Measurements from ENCODE around the gene ATP2B2. TPM values are rescaled to one million over a fixed set of nuclear protein-coding genes. Genes with fewer than 3 reads are reported as not detected.
A peak's percentile ranks its signal among the peaks of the same experiment; 100 is the strongest.

ATP2B2 gene
- total RNA-seq, 4 donors from 2014 or later, result not detected

DNA sequence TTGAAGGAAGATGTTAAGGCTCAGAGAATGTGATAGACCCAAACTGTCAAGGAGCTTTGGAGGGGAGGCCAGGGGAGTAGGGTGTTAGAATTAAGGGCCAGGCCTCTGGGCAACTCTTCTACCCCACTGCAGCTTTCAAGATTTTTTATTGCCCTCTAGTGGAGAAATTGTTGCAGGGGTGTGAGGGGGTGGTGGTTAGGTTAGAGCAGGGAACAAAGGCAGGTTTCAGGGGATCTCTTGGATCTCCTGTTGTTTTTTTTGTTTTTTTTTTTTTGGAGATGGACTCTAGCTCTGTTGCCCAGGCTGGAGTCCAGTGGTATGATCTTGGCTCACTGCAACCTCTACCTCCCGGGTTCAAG is 183.1 kb downstream of the ATP2B2 start:
- Histone ChIP-seq H3K9me3 (no peaks in the 10 kb centered on the region), H3K4me1 (peaks cover 0 to 31% (median 15%) of the 10 kb centered on the region in 4 donors), H3K27ac (no peak overlapping the region), H3K36me3 (peaks cover 0 to 14% (median 1%) of the 10 kb centered on the region in 4 donors), H3K4me3 (no peak overlapping the region), H3K27me3 (peaks cover 9% of the 10 kb centered on the region)
- TF ChIP-seq POLR2AphosphoS5 (IDR thresholded peaks at IDR 0.05), result no peak
- TF ChIP-seq, protein P1, sequence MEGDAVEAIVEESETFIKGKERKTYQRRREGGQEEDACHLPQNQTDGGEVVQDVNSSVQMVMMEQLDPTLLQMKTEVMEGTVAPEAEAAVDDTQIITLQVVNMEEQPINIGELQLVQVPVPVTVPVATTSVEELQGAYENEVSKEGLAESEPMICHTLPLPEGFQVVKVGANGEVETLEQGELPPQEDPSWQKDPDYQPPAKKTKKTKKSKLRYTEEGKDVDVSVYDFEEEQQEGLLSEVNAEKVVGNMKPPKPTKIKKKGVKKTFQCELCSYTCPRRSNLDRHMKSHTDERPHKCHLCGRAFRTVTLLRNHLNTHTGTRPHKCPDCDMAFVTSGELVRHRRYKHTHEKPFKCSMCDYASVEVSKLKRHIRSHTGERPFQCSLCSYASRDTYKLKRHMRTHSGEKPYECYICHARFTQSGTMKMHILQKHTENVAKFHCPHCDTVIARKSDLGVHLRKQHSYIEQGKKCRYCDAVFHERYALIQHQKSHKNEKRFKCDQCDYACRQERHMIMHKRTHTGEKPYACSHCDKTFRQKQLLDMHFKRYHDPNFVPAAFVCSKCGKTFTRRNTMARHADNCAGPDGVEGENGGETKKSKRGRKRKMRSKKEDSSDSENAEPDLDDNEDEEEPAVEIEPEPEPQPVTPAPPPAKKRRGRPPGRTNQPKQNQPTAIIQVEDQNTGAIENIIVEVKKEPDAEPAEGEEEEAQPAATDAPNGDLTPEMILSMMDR (IDR thresholded peaks at IDR 0.05), result no peak
- TF ChIP-seq EP300 (IDR thresholded peaks at IDR 0.05; ENCODE audit: low read depth), result no peak
- TF ChIP-seq POLR2A (IDR thresholded peaks at IDR 0.05), result no peak
- 91% methylated on average over 1 of the region's 1 CpG; no CpG with 5 or more reads in 1 of the 2 donors for WGBS, 2 donors (ENCODE audit: low coverage in 1 of 2)
- no peak for DNase-seq
- in situ Hi-C loops (cut with MboI; ENCODE audit: low pct_ligation_motif_present in 1 of 4, low pct_unique_long_range_greater_than_20kb in 1 of 4, low sequenced_read_pairs in 3 of 4), result no loop called here
- intact Hi-C loops (cut with DNase I; ENCODE audit: low total_unique reads), result no loop called here

GRCh38 chr3:10321630-10322351 is 183.6 kb downstream of the ATP2B2 start:
- Histone ChIP-seq H3K4me3 (peak overlapping the region in 1 of 4 donors; percentile 91), H3K27me3 (peaks cover 5% of the 10 kb centered on the region), H3K27ac (peak overlapping the region in 3 of 4 donors; percentile 85 to 91 (median 90)), H3K36me3 (peaks cover 0 to 16% (median 2%) of the 10 kb centered on the region in 4 donors), H3K4me1 (peaks cover 0 to 32% (median 15%) of the 10 kb centered on the region in 4 donors), H3K9me3 (no peaks in the 10 kb centered on the region)
- 92 to 100% methylated on average over 3 to 8 of the region's 8 CpGs for WGBS, 2 donors (ENCODE audit: low coverage in 1 of 2)
- TF ChIP-seq POLR2A (IDR thresholded peaks at IDR 0.05) (no peak), POLR2AphosphoS5 (IDR thresholded peaks at IDR 0.05) (no peak), EP300 (IDR thresholded peaks at IDR 0.05; ENCODE audit: low read depth) (no peak)
- TF ChIP-seq, protein P1 (IDR thresholded peaks at IDR 0.05), result no peak
- intact Hi-C loops (cut with DNase I; ENCODE audit: low total_unique reads), result no loop called here
- no peak for DNase-seq
- in situ Hi-C loops (cut with MboI; ENCODE audit: low pct_ligation_motif_present in 1 of 4, low pct_unique_long_range_greater_than_20kb in 1 of 4, low sequenced_read_pairs in 3 of 4), result no loop called here

DNA sequence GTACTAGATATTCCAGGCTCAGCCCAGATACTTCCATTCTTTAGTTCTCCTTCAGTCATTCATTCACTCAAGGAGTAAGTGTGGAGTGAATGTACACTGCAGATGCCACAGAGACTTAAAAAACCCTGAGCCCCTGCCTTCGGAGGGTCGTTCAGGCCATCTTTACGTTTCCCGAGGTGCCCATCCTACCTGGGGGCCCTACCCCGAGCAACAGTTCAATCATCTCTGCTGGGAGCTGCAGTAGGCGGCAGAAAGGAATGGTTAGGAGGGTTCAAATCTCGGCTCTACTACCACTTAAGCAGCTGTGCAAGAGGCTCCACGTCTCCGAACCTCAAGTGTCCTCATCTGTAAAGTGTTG is 185.1 kb downstream of the ATP2B2 start:
- Histone ChIP-seq H3K4me1 (peaks cover 0 to 32% (median 15%) of the 10 kb centered on the region in 4 donors), H3K27me3 (no peaks in the 10 kb centered on the region), H3K4me3 (peak overlapping the region; percentile 77 to 95 (median 93)), H3K27ac (peak overlapping the region; percentile 85 to 91 (median 88)), H3K9me3 (no peaks in the 10 kb centered on the region), H3K36me3 (peaks cover 0 to 29% (median 7%) of the 10 kb centered on the region in 4 donors)
- WGBS, 2 donors (ENCODE audit: low coverage in 1 of 2), result 0% methylated on average over 9 of the region's 9 CpGs; no CpG with 5 or more reads in 1 of the 2 donors
- no peak for TF ChIP-seq POLR2A (IDR thresholded peaks at IDR 0.05)
- TF ChIP-seq, protein P1 (IDR thresholded peaks at IDR 0.05), result no peak
- TF ChIP-seq POLR2AphosphoS5 (IDR thresholded peaks at IDR 0.05), result peak in 1 of 3 donors; percentile 1
- no peak for TF ChIP-seq EP300 (IDR thresholded peaks at IDR 0.05; ENCODE audit: low read depth)
- intact Hi-C loops (cut with DNase I; ENCODE audit: low total_unique reads), result no loop called here
- no peak for DNase-seq
- in situ Hi-C loops (cut with MboI; ENCODE audit: low pct_ligation_motif_present in 1 of 4, low pct_unique_long_range_greater_than_20kb in 1 of 4, low sequenced_read_pairs in 3 of 4), result no loop called here

DNA sequence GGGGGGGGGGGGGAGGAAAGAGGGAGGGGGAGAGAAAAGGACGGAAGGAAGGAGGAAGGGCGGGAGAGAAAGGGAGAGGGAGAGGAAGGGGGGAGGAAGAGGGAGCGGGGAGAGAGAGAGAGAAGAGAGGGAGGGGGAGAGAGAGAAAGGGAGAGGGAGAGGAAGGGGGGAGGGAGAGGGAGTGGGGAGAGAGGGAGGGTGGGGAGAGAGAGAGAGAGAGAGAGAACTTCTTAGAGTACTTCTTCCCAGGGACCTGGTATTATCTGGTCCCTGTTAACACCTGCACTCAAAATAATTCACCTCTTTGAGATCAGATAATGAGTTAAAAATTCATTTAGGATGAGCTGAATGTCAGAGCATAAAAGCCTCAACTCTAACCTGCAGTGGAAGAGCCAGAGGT is 185.6 kb downstream of the ATP2B2 start:
- H3K4me3 ChIP-seq, result peak overlapping the region; percentile 77 to 95 (median 93)
- in situ Hi-C loops (cut with MboI; ENCODE audit: low pct_ligation_motif_present in 1 of 4, low pct_unique_long_range_greater_than_20kb in 1 of 4, low sequenced_read_pairs in 3 of 4), result no loop called here
- no peaks in the 10 kb centered on the region for H3K9me3 ChIP-seq
- H3K36me3 ChIP-seq, result peaks cover 0 to 34% (median 9%) of the 10 kb centered on the region in 4 donors
- TF ChIP-seq, protein P1 (IDR thresholded peaks at IDR 0.05), result no peak
- TF ChIP-seq POLR2AphosphoS5 (IDR thresholded peaks at IDR 0.05) (no peak), POLR2A (IDR thresholded peaks at IDR 0.05) (no peak), EP300 (IDR thresholded peaks at IDR 0.05; ENCODE audit: low read depth) (no peak)
- WGBS, 2 donors (ENCODE audit: low coverage in 1 of 2), result 15% methylated on average over 1 of the region's 3 CpGs; no CpG with 5 or more reads in 1 of the 2 donors
- peak overlapping the region in 2 of 4 donors; percentile 90 to 91 for H3K27ac ChIP-seq
- no peak for DNase-seq
- intact Hi-C loops (cut with DNase I; ENCODE audit: low total_unique reads), result no loop called here
- H3K4me1 ChIP-seq, result peaks cover 0 to 32% (median 15%) of the 10 kb centered on the region in 4 donors
- no peaks in the 10 kb centered on the region for H3K27me3 ChIP-seq

Measured in transverse colon (tissue), 4 donors.